Natural killer cell treated with Interleukin-12 subunit alpha and Interleukin-12 subunit beta and Interleukin-15 and Interleukin-18, amount 100 ng/mL, for 72 hours (primary cell): ENCODE results near the gene ABCB9. TPM values are rescaled to one million over a fixed set of nuclear protein-coding genes. Genes with fewer than 3 reads are reported as not detected.

Experiments
- ATAC-seq, 2 donors: fragments of 150-1000 bp; cut with Tn5 transposase in 1 of 2; sonication (Bioruptor Pico), chemical (Tn5 transposase) in 1 of 2; 2 replicates each; pipeline ENCODE4 v1.10.0; 2021
- DNase-seq: peaks from one replicate; pipeline ENCODE4 v3.0.0; 2022; ENCODE audit warnings: low spot score
- H3K27ac Mint-ChIP-seq, 2 donors: 1 replicate in 1 of 2; 2 replicates in 1 of 2; pipeline ENCODE4 v1.8.0; 2022; ENCODE audit warnings: mixed read lengths in 2 of 2, mild to moderate bottlenecking in 1 of 2, moderate library complexity in 1 of 2
- H3K27me3 Mint-ChIP-seq, 2 donors: 1 replicate in 1 of 2; 2 replicates in 1 of 2; pipeline ENCODE4 v1.8.0; 2022; ENCODE audit warnings: mixed read lengths in 2 of 2
- H3K36me3 Mint-ChIP-seq: one replicate; pipeline ENCODE4 v1.8.0; 2022; ENCODE audit warnings: mixed read lengths
- H3K4me1 Mint-ChIP-seq, 2 donors: 1 replicate in 1 of 2; 2 replicates in 1 of 2; pipeline ENCODE4 v1.8.0; 2022; ENCODE audit warnings: low read depth in 2 of 2, mixed read lengths in 2 of 2, mild to moderate bottlenecking in 1 of 2
- H3K4me3 Mint-ChIP-seq: one replicate; pipeline ENCODE4 v1.8.0; 2022; ENCODE audit warnings: mixed read lengths
- H3K9me3 Mint-ChIP-seq: 2 replicates; pipeline ENCODE4 v1.8.0; 2022; ENCODE audit warnings: mixed read lengths
- total RNA-seq, 2 donors: library from RNA; stranded (reverse); gene quantifications; one replicate each; pipeline ENCODE4 v1.2.3, GENCODE V29; 2022

The ABCB9 gene
- total RNA-seq, 2 donors from 2014 or later = 4.5 to 6.3 TPM

GRCh38 chr12:122974274-122974891, 8.1 kb upstream of the ABCB9 start:
- peaks cover 11 to 21% of the 10 kb centered on the region in 2 donors for H3K4me1 Mint-ChIP-seq
- ATAC-seq (peak; percentile 94 to 95), DNase-seq (peak; percentile 98)
- H3K36me3 Mint-ChIP-seq = no peaks in the 10 kb centered on the region
- H3K27ac Mint-ChIP-seq = peak overlapping the region; percentile 98
- H3K4me3 Mint-ChIP-seq = peak overlapping the region; percentile 89
- no peaks in the 10 kb centered on the region for H3K27me3 Mint-ChIP-seq
- no peaks in the 10 kb centered on the region for H3K9me3 Mint-ChIP-seq

- Mint-ChIP-seq H3K4me3 (no peak overlapping the region), H3K4me1 (peaks cover 7 to 11% of the 10 kb centered on the region in 2 donors), H3K27ac (no peak overlapping the region), H3K27me3 (no peaks in the 10 kb centered on the region), H3K9me3 (no peaks in the 10 kb centered on the region), H3K36me3 (no peaks in the 10 kb centered on the region)
- ATAC-seq (no peak), DNase-seq (no peak)
Observed at GRCh38 chr12:122969676-122970075, 3.4 kb upstream of the ABCB9 start.

GRCh38 chr12:122968104-122968503, 1.8 kb upstream of the ABCB9 start:
- no peaks in the 10 kb centered on the region for H3K36me3 Mint-ChIP-seq
- no peaks in the 10 kb centered on the region for H3K27me3 Mint-ChIP-seq
- H3K27ac Mint-ChIP-seq = no peak overlapping the region
- peaks cover 6% of the 10 kb centered on the region in 2 donors for H3K4me1 Mint-ChIP-seq
- no peaks in the 10 kb centered on the region for H3K9me3 Mint-ChIP-seq
- ATAC-seq = no peak
- no peak overlapping the region for H3K4me3 Mint-ChIP-seq
- no peak for DNase-seq

DNA sequence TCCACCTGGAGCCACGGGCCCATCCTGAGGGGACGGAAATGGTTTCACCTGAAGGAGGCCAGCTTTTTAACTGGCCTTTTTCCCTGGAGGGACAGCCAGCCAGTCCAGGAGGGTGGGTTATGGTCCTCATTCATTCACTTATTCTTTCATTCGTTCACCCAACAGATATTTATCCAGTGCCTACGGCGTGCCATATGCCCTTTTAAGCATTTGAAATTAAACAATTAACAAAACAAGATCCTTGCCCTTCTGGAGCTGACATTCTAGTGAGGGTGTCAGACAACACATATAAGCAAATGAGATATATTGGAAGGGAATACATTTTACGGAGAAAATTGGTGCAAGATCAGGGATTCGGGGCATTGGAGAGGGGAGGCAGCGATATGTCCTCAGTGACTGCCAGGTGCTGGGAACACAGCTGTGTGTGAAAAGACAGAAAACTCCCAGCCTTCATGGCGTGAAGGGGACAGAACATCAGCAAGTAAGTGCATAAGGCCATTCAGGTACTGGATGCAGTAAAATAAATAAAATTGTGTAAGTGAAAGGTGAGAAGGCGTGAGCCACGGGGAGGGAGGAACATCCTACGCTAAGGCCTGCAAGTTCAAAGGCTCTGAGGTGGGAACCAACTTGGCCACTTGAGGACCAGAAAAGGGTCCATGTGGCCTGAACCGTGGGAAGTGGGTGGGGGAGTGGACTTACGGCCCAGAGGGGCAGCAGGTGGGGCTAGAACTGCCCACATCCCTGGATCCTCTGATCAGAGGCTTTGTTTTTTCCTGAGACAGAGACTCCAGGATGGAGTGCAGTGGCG, 684 bp upstream of the ABCB9 start:
- H3K27ac Mint-ChIP-seq = peak overlapping the region in 1 of 2 donors; percentile 75
- DNase-seq = no peak
- no peak overlapping the region for H3K4me3 Mint-ChIP-seq
- peaks cover 6% of the 10 kb centered on the region in 2 donors for H3K4me1 Mint-ChIP-seq
- H3K36me3 Mint-ChIP-seq = no peaks in the 10 kb centered on the region
- no peak for ATAC-seq
- no peaks in the 10 kb centered on the region for H3K27me3 Mint-ChIP-seq
- no peaks in the 10 kb centered on the region for H3K9me3 Mint-ChIP-seq

- no peak for DNase-seq
- Mint-ChIP-seq H3K4me3 (peak overlapping the region; percentile 58), H3K27me3 (no peaks in the 10 kb centered on the region), H3K4me1 (peaks cover 6% of the 10 kb centered on the region in 2 donors), H3K36me3 (no peaks in the 10 kb centered on the region), H3K9me3 (no peaks in the 10 kb centered on the region), H3K27ac (no peak overlapping the region)
- ATAC-seq = no peak
Observed at GRCh38 chr12:122965321-122965751, 927 bp downstream of the ABCB9 start.

- Mint-ChIP-seq H3K4me1 (peaks cover 6% of the 10 kb centered on the region in 2 donors), H3K9me3 (no peaks in the 10 kb centered on the region), H3K27me3 (no peaks in the 10 kb centered on the region), H3K36me3 (no peaks in the 10 kb centered on the region), H3K4me3 (peak overlapping the region; percentile 58), H3K27ac (no peak overlapping the region)
- no peak for ATAC-seq
- no peak for DNase-seq
Observed at GRCh38 chr12:122964439-122965257, 1.6 kb downstream of the ABCB9 start.

- Mint-ChIP-seq H3K27me3 (no peaks in the 10 kb centered on the region), H3K36me3 (no peaks in the 10 kb centered on the region), H3K4me1 (peaks cover 6% of the 10 kb centered on the region in 2 donors), H3K27ac (no peak overlapping the region), H3K4me3 (no peak overlapping the region), H3K9me3 (no peaks in the 10 kb centered on the region)
- no peak for ATAC-seq
- no peak for DNase-seq
Observed at GRCh38 chr12:122963941-122964265, 2.4 kb downstream of the ABCB9 start.

- H3K4me1 Mint-ChIP-seq = peaks cover 2 to 6% of the 10 kb centered on the region in 2 donors
- no peak for ATAC-seq
- DNase-seq = no peak
- H3K27ac Mint-ChIP-seq = no peak overlapping the region
- H3K36me3 Mint-ChIP-seq = no peaks in the 10 kb centered on the region
- no peaks in the 10 kb centered on the region for H3K9me3 Mint-ChIP-seq
- H3K4me3 Mint-ChIP-seq = no peak overlapping the region
- H3K27me3 Mint-ChIP-seq = no peaks in the 10 kb centered on the region
Observed at GRCh38 chr12:122961531-122962329, 4.5 kb downstream of the ABCB9 start.

GRCh38 chr12:122960193-122960569, 6.1 kb downstream of the ABCB9 start:
- DNase-seq (no peak), ATAC-seq (no peak)
- peaks cover 0 to 6% of the 10 kb centered on the region in 2 donors for H3K4me1 Mint-ChIP-seq
- no peak overlapping the region for H3K4me3 Mint-ChIP-seq
- H3K36me3 Mint-ChIP-seq = no peaks in the 10 kb centered on the region
- no peaks in the 10 kb centered on the region for H3K27me3 Mint-ChIP-seq
- H3K9me3 Mint-ChIP-seq = no peaks in the 10 kb centered on the region
- no peak overlapping the region for H3K27ac Mint-ChIP-seq

DNA sequence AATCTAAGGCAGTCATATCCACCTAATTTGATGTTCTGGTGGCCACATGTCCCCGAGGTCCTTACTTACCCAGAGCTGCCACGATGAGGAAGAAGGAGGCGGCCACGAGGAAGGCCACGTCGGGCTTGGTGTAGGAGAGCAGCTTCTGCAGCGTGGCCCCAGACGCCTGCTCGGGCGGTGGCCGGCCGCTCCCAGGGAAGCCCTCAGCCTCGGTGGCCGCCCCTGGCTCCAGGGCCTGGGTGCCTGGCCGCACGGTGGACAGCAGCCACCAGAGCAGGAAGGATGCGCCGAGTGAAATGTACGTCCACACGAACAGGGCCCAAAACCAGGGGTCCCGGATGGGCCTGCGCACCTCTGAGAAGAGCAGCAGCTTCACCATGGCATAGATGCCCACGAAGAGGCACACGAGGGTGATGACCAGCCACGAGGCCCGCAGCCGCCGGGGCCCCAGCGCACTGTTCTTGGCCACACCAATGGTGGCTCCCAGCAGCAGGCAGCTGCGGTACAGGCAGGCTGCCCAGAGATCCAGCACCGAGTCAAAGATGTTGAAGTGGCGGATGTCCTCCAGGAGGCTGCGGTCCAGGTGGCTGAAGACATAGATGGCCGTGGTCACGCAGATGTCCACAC, 6.6 kb downstream of the ABCB9 start:
- no peak for ATAC-seq
- no peak for DNase-seq
- peaks cover 0 to 2% of the 10 kb centered on the region in 2 donors for H3K4me1 Mint-ChIP-seq
- H3K36me3 Mint-ChIP-seq = no peaks in the 10 kb centered on the region
- no peak overlapping the region for H3K4me3 Mint-ChIP-seq
- no peak overlapping the region for H3K27ac Mint-ChIP-seq
- no peaks in the 10 kb centered on the region for H3K9me3 Mint-ChIP-seq
- no peaks in the 10 kb centered on the region for H3K27me3 Mint-ChIP-seq

- no peaks in the 10 kb centered on the region for H3K4me1 Mint-ChIP-seq
- no peaks in the 10 kb centered on the region for H3K9me3 Mint-ChIP-seq
- no peak overlapping the region for H3K4me3 Mint-ChIP-seq
- no peak overlapping the region for H3K27ac Mint-ChIP-seq
- DNase-seq (no peak), ATAC-seq (no peak)
- H3K36me3 Mint-ChIP-seq = no peaks in the 10 kb centered on the region
- no peaks in the 10 kb centered on the region for H3K27me3 Mint-ChIP-seq
Observed at GRCh38 chr12:122958198-122958888, 7.9 kb downstream of the ABCB9 start.

DNA sequence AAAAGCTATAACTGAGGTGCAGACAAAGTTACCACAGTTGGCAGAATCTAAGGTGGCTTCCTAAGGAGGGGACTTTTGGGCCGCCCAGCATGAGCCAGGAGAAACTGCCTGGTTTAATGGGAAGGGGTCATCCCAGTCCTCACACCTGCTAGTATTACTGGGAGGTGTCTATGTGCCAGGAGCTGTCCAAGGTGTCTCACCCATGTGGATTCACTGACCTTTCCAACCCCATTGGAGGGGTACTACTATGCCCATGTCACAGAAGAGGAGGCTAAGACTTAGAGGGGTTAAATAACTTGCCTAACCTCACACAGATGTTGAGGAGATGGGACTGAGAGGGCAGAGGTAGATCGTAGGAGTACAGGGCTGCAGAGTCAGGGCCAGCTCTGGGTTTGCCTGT, 10.2 kb downstream of the ABCB9 start:
- ATAC-seq (no peak), DNase-seq (no peak)
- peaks cover 5 to 7% of the 10 kb centered on the region in 2 donors for H3K4me1 Mint-ChIP-seq
- H3K4me3 Mint-ChIP-seq = no peak overlapping the region
- H3K36me3 Mint-ChIP-seq = no peaks in the 10 kb centered on the region
- H3K27ac Mint-ChIP-seq = no peak overlapping the region
- no peaks in the 10 kb centered on the region for H3K9me3 Mint-ChIP-seq
- H3K27me3 Mint-ChIP-seq = no peaks in the 10 kb centered on the region
